Measurements from ENCODE around the gene TBCK.
"Not testable (repeated sequence)": the region's sequence is repeated elsewhere in the genome, so short reads cannot be mapped to it uniquely, and the experiment has no call there.

Gene TBCK

GRCh38 chr4:106208481-106209460, 107.2 kb downstream of the TBCK start:
- no peak for DNase-seq

DNA sequence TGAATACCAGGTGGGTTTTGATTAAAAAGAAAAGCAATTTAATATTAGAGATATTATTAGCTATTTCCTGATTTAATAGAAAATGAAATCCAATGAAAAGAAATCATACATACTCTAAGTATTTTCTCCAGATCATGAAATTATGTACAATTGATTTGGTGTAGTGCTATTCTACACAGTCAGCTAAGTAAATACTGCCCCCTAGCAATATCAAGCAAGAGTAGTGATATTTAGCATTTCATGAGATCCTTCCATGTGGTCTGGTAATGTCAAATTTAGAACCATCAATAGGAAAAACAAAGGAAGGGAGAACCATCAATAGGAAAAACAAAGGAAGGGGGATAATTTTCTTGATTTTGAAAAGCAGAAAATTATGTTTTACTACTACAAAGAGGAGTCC, 114.6 kb downstream of the TBCK start:
- DNase-seq, result no peak

DNA sequence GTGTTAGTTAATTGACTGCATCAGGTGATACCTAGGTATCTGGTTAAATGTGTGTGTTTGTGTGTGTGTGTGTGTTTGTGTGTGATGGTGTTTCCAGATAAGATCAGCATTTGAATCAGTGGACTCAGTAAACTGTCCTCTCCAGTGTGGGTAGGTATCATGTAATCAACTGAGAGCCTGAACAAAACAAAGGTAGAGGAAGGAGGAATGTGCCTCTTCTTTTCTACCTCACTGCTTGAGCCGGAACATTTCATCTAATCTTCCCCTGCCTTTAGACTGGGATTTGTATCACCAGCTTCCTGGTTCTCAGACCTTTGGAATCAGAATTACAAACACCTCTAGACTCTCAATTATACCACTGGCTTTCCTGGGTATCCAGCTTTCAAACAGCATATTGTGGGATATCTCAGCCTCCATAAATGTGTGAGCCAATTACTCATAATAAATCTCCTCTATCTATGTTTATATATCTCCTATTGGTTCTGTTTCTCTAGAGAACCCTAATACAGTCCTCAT, 120.5 kb downstream of the TBCK start:
- no peak for DNase-seq

GRCh38 chr4:106194801-106195200, 121.2 kb downstream of the TBCK start:
- no peak for DNase-seq

DNA sequence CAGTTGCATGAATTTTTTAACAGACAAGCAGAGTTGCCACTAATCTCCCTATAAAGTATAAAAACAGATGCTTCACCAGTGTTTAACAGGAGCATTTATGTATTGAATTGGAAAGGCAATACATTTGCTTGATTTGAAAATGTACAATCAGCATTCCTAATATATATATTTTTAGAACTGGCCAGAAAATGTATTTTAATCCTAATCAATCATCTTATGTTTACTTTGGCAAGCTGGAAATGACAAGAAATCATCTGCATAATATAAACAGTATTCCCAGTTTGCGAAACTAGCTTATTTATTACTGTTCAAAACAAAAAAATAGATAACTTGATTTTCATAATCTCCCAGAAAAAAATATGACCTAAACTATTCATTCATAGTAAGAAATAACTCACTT, 123.9 kb downstream of the TBCK start:
- no peak for DNase-seq

- DNase-seq, result no peak
Observed at GRCh38 chr4:106186201-106186600, 129.8 kb downstream of the TBCK start.

DNA sequence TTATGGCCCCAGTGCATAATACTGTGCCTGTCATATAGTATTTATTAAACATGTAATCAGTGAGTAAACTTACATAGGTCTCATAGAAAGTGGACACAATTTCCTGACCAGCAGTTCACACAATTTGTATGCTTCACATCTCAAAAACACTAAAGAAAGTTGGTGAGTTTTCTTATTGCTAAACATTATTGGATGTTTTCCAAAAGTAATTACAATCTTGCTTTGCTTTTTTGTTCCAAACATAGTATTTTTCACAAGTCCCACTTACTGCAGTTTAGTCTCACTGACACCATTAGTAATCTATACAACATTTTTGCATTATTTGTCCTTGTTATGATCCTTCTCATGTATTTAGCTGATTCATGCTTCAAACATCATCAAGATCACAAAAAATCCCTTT, 132.5 kb downstream of the TBCK start:
- no peak for DNase-seq

DNA sequence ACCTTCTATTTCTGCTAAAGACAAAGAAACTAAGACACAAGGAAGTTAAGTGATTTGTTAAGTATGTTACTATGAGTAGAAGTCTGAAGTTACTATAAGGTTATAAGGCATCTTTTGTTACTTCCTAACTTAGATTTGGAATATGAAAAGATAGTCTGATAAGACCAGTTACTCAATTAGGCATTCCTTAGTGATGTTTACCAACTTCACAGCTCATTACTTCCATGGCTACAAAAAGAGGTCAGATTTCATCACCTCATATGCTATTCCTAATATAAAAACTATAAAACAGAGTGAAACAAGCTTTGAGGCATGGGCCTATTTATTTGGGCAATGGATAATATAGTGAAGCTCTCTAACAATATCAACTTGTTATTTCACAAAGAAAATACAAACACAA, 143.1 kb downstream of the TBCK start:
- no peak for DNase-seq

GRCh38 chr4:106165351-106166010, 150.5 kb downstream of the TBCK start:
- DNase-seq, result no peak

DNA sequence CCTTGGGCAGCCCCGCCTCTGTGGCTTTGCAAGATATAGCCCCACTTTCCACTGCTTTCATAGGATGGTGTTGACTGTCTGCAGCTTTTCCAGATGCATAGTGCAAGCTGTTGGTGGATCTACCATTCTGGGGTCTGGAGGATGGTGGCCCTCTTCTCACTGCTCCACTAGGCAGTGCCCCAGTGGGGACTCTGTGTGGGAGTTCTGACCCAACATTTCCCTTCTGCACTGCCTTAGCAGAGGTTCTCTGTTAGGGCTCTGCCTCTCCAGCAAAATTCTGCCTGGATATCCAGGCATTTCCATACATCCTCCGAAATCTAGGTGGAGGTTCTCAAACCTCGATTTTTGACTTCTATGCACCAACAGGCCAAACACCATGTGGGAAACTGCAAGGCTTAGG, 153.7 kb downstream of the TBCK start:
- DNase-seq, result no peak

GRCh38 chr4:106160560-106160959, 155.4 kb downstream of the TBCK start:
- DNase-seq, result no peak

GRCh38 chr4:106149911-106150310, 166.1 kb downstream of the TBCK start:
- DNase-seq, result no peak

- no peak for DNase-seq
Observed at GRCh38 chr4:106149026-106149425, 167.0 kb downstream of the TBCK start.

DNA sequence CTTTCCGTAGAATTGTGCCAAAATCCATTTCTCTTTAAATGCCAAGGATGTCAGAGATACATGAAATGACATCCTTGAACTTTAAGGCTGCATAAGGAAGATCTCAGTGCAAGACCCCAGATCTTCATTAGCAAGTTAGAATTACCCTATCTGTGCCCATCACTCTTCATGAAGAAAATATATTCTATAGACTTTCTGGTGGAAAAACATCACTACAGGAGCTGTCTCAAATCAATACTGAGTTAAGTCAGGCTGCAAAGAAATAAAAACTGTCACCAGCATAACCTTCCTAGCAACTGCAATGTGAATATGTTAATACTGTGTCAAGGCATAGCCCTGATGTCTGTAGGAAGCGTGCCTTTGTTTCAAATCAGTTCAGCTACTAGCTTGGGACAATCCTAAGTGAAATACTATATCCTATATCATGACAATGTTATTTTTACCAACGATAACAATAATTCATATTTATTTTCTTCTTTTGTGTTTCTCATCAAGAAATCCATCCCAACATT, 173.3 kb downstream of the TBCK start:
- no peak for DNase-seq

DNA sequence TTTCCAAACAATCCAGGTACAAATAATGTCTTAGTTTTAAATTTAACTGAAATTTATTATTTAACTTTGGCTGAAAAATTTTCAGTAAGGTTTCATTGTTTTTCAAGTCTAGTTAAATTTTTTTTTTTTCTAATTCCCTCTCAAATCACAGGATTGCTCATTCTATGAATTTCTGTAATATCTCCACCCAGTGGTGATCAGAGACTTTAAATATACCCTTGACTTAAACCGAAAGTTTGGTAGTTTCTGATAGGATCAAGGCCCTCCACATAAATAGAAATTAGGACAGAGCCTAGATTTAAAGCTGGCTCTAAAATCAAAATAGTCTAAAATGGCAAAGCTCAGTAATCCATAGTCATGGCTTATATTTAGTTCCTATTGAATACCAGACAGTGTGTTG, 175.4 kb downstream of the TBCK start:
- DNase-seq, result no peak

DNA sequence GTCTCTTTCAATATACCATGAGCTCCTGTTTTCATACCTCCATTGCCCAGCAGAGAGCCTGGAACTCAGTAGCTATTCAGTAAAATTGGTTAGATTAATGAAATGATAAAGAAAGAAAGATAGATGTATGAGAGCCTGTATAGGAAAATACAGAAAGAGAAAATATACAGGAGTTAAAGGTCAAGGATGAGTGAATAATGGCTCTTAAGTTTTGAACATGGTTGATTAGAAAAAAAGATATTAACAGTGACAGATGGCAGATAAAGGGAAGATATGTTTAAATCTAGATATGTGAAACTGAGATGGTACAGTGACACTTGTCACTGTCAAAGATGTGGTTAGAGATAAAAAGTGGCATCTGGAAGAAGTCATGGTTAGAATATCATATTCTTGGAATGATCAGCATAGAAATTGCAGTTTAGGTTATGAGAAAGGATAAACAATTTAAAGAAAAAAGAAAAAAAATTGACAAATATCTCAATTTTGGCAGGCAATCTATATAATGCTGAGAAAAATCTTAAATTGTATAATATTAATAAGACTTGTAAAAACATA, 179.2 kb downstream of the TBCK start:
- DNase-seq, result no peak

- no peak for DNase-seq
Observed at GRCh38 chr4:106132045-106132444, 184.0 kb downstream of the TBCK start.

DNA sequence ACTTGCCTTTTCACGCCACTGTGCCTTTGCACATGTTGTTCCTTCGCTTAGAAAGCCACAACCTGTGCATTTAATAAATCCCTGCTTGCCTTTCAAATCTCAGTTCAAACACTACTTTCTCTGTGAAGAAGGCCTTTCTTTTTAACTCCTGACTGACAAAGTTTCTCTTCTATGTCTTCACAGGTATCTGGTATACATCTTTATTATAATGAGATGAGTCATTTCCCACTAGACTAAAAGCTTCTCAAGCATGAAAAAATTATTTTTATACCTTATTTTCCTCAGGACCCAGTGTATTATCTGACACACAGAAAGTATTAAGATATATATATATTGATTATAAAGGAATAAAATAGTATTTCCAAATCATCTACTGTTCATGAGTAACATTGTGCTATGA, 189.9 kb downstream of the TBCK start:
- no peak for DNase-seq

- DNase-seq, result not testable (repeated sequence)
Observed at GRCh38 chr4:106119949-106120555, 196.0 kb downstream of the TBCK start.

DNA sequence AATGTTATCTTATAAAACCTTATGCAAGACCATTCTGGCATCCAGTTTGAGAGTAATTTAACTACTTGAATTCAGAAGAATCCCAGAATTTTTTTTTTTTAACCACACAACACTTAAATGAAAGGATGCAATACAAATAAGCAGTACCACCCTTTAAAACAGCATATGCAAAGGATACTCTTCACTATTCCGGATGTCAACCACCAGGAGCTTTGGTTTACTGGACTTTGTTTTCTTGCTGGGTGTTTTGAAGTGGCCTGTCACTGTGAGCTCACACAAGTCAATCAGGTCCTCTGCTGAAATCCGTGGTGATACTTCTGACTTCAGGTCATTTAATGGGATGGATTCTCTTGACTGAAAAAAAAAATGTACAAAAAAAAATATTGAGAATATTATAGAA, 200.0 kb downstream of the TBCK start:
- no peak for DNase-seq

DNA sequence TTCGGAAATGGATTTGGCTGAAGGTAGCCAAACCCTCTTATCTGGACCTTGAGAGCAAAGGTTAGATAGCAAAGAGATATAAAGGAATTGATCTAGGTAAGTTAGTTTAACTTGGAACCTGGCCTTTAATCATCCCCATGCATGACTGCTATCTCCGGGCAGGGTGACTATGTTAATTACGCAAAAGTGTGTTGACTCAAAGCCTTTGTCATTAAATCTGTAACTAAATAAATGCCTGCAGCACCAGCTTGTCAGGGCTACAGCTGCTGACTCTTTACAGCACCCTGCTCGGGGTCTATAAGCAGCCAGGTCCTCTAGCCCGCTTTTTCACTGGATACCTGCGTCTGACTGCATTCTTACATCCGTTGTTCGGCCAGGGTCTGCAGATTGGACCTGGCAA, 201.7 kb downstream of the TBCK start:
- no peak for DNase-seq

GRCh38 chr4:106111778-106112469, 204.1 kb downstream of the TBCK start:
- DNase-seq, result not testable (repeated sequence)

Measured in stimulated activated CD4-positive, alpha-beta T cell treated with anti-CD3 and anti-CD28 coated beads, Interleukin-1b, Interleukin-23, amount 100 ng/mL, for 48 hours (primary cell).